Neuronal stem cell (in vitro differentiated cells): ENCODE results near the gene ARHGAP26.

ENCODE experiments used
- DNase-seq: peaks from one replicate; pipeline ENCODE4 v3.0.0-alpha.2; 2013; ENCODE audit warnings: low spot score
- H2AFZ ChIP-seq: one replicate; pipeline ENCODE4 v1.6.1; 2013; ENCODE audit warnings: mild to moderate bottlenecking, low read length, inconsistent platforms
- H2AK5ac ChIP-seq: 2 replicates; pipeline ENCODE4 v1.6.1; 2013; ENCODE audit warnings: low read depth, mild to moderate bottlenecking, inconsistent platforms, low read length, moderate library complexity, mixed read lengths
- H2BK120ac ChIP-seq: 2 replicates; pipeline ENCODE4 v1.6.1; 2013; ENCODE audit warnings: low read depth, mild to moderate bottlenecking, inconsistent platforms, low read length, moderate library complexity, mixed read lengths
- H2BK12ac ChIP-seq: one replicate; pipeline ENCODE4 v1.6.1; 2013; ENCODE audit warnings: low read length, inconsistent platforms
- H2BK15ac ChIP-seq: 2 replicates; pipeline ENCODE4 v1.6.1; 2013; ENCODE audit warnings: mild to moderate bottlenecking, low read length, inconsistent platforms, mixed read lengths
- H2BK5ac ChIP-seq: one replicate; pipeline ENCODE4 v1.6.1; 2013; ENCODE audit warnings: inconsistent platforms, mild to moderate bottlenecking, low read length, moderate library complexity
- H3K14ac ChIP-seq: one replicate; pipeline ENCODE4 v1.6.1; 2013; ENCODE audit warnings: low read length, inconsistent platforms
- H3K18ac ChIP-seq: 2 replicates; pipeline ENCODE4 v1.6.1; 2013; ENCODE audit warnings: low read length, inconsistent platforms
- H3K23ac ChIP-seq: 2 replicates; pipeline ENCODE4 v1.6.1; 2013; ENCODE audit warnings: low read depth, mild to moderate bottlenecking, mixed read lengths, low read length, inconsistent platforms; ENCODE audit not compliant: poor library complexity
- H3K27ac ChIP-seq: replicated peaks from 3 replicates; pipeline ENCODE4 v1.5.1; 2013; ENCODE audit warnings: low read length, inconsistent platforms
- H3K27me3 ChIP-seq, 3 experiments: 2 replicates each; pipeline ENCODE4 v1.6.1; 2013; ENCODE audit warnings: low read length in 3 of 3, mild to moderate bottlenecking in 2 of 3, inconsistent platforms in 1 of 3, low read depth in 1 of 3, mixed read lengths in 1 of 3, moderate library complexity in 1 of 3; ENCODE audit not compliant: control insufficient read depth in 3 of 3, insufficient read depth in 3 of 3
- H3K36me3 ChIP-seq, 2 donors: replicated peaks in 1 of 2; 2 replicates each; pipeline ENCODE4 v1.6.1; 2013; ENCODE audit warnings: low read length in 2 of 2; ENCODE audit not compliant: control insufficient read depth in 2 of 2, insufficient read depth in 2 of 2
- H3K4ac ChIP-seq: 2 replicates; pipeline ENCODE4 v1.6.1; 2013; ENCODE audit warnings: inconsistent platforms, mild to moderate bottlenecking, low read length, moderate library complexity
- H3K4me1 ChIP-seq, 2 donors: 1 replicate in 1 of 2; 2 replicates in 1 of 2; pipeline ENCODE4 v1.6.1; 2013; ENCODE audit warnings: low read length in 2 of 2, low read depth in 1 of 2; ENCODE audit not compliant: control insufficient read depth in 2 of 2, insufficient read depth in 1 of 2
- H3K4me2 ChIP-seq: one replicate; pipeline ENCODE4 v1.6.1; 2013; ENCODE audit warnings: mild to moderate bottlenecking, low read length, inconsistent platforms; ENCODE audit not compliant: insufficient read depth, poor library complexity, severe bottlenecking
- H3K4me3 ChIP-seq, 2 donors: 2 replicates each; pipeline ENCODE4 v1.5.1; 2013; ENCODE audit warnings: low read length in 2 of 2, mild to moderate bottlenecking in 2 of 2, inconsistent platforms in 1 of 2, moderate library complexity in 1 of 2
- H3K79me1 ChIP-seq: one replicate; pipeline ENCODE4 v1.6.1; 2013; ENCODE audit warnings: low read depth, mild to moderate bottlenecking, inconsistent platforms, low read length, moderate library complexity
- H3K9ac ChIP-seq: one replicate; pipeline ENCODE4 v1.6.1; 2013; ENCODE audit warnings: mild to moderate bottlenecking, low read depth, low read length, inconsistent platforms; ENCODE audit not compliant: poor library complexity
- H3K9me3 ChIP-seq, 2 donors: replicated peaks in 1 of 2; 2 replicates each; pipeline versions ENCODE3 to v1.6.1; 2013; ENCODE audit warnings: low read length in 2 of 2, mild to moderate bottlenecking in 2 of 2, inconsistent platforms in 1 of 2, low read depth in 1 of 2, mixed read lengths in 1 of 2, moderate library complexity in 1 of 2; ENCODE audit not compliant: control insufficient read depth in 2 of 2, insufficient read depth in 1 of 2
- H4K8ac ChIP-seq: one replicate; pipeline ENCODE4 v1.6.1; 2013; ENCODE audit warnings: low read depth, mild to moderate bottlenecking, inconsistent platforms, low read length, moderate library complexity
- H4K91ac ChIP-seq: one replicate; pipeline ENCODE4 v1.6.1; 2013; ENCODE audit warnings: low read length, low read depth, mild to moderate bottlenecking, inconsistent platforms; ENCODE audit not compliant: poor library complexity
- WGBS, 2 donors: extraction: QIAGEN DNeasy Blood & Tissue Kit; methylation state at CpG; one replicate each; pipeline ENCODE4 v1.1.7; 2013; ENCODE audit warnings: missing lambda C conversion rate in 2 of 2, mixed read lengths in 1 of 2; ENCODE audit not compliant: insufficient read length in 2 of 2, insufficient replicate concordance in 1 of 2; ENCODE audit errors: extremely low coverage in 2 of 2; 5-methylcytosine and 5-hydroxymethylcytosine counted together

Gene ARHGAP26

GRCh38 chr5:143110591-143110990 lies 340.4 kb downstream of the ARHGAP26 start:
- Histone ChIP-seq H2BK12ac (no peak overlapping the region), H3K9me3 (no peaks in the 10 kb centered on the region), H3K36me3 (no peaks in the 10 kb centered on the region), H3K9ac (no peak overlapping the region), H3K4me2 (no peak overlapping the region), H3K4me1 (peaks cover 0 to 4% of the 10 kb centered on the region in 2 donors), H2AFZ (no peak overlapping the region), H3K23ac (no peak overlapping the region), H2BK15ac (no peak overlapping the region), H4K8ac (no peak overlapping the region), H2BK120ac (no peak overlapping the region), H3K18ac (no peak overlapping the region), H4K91ac (no peak overlapping the region), H3K27me3 (no peaks in the 10 kb centered on the region), H3K27ac (no peak overlapping the region), H3K4ac (no peak overlapping the region), H3K4me3 (no peak overlapping the region), H2BK5ac (no peak overlapping the region), H3K14ac (no peak overlapping the region), H3K79me1 (no peaks in the 10 kb centered on the region), H2AK5ac (no peak overlapping the region)
- DNase-seq: no peak
- no CpG with 5 or more reads among the region's 1 CpG for WGBS, 2 donors

- H2BK15ac ChIP-seq: no peak overlapping the region
- H3K4me1 ChIP-seq: peaks cover 0 to 4% of the 10 kb centered on the region in 2 donors
- H4K8ac ChIP-seq: no peak overlapping the region
- no peaks in the 10 kb centered on the region for H3K36me3 ChIP-seq
- no peak overlapping the region for H2BK5ac ChIP-seq
- no peak overlapping the region for H2BK120ac ChIP-seq
- H2BK12ac ChIP-seq: no peak overlapping the region
- H3K9me3 ChIP-seq: no peaks in the 10 kb centered on the region
- H2AFZ ChIP-seq: no peak overlapping the region
- no peak for DNase-seq
- H3K14ac ChIP-seq: no peak overlapping the region
- peak overlapping the region in 1 of 2 donors; percentile 35 for H3K4me3 ChIP-seq
- H3K9ac ChIP-seq: peak overlapping the region; percentile 17
- no CpG with 5 or more reads among the region's 5 CpGs for WGBS, 2 donors
- H3K79me1 ChIP-seq: no peaks in the 10 kb centered on the region
- H4K91ac ChIP-seq: no peak overlapping the region
- H3K18ac ChIP-seq: no peak overlapping the region
- no peak overlapping the region for H3K4me2 ChIP-seq
- no peak overlapping the region for H3K4ac ChIP-seq
- H3K27me3 ChIP-seq: no peaks in the 10 kb centered on the region
- no peak overlapping the region for H3K23ac ChIP-seq
- no peak overlapping the region for H3K27ac ChIP-seq
- no peak overlapping the region for H2AK5ac ChIP-seq
Observed at GRCh38 chr5:143111799-143112198, 341.6 kb downstream of the ARHGAP26 start.

- WGBS, 2 donors: no CpG with 5 or more reads among the region's 3 CpGs
- Histone ChIP-seq H3K4ac (no peak overlapping the region), H4K8ac (no peak overlapping the region), H2BK12ac (no peak overlapping the region), H2AFZ (no peak overlapping the region), H3K18ac (no peak overlapping the region), H3K36me3 (no peaks in the 10 kb centered on the region), H3K4me3 (no peak overlapping the region), H2BK120ac (no peak overlapping the region), H2AK5ac (no peak overlapping the region), H3K9me3 (no peaks in the 10 kb centered on the region), H3K27me3 (no peaks in the 10 kb centered on the region), H3K9ac (no peak overlapping the region), H2BK5ac (no peak overlapping the region), H3K23ac (no peak overlapping the region), H4K91ac (no peak overlapping the region), H3K4me1 (peaks cover 0 to 4% of the 10 kb centered on the region in 2 donors), H3K79me1 (no peaks in the 10 kb centered on the region), H3K27ac (no peak overlapping the region), H3K4me2 (no peak overlapping the region), H3K14ac (no peak overlapping the region), H2BK15ac (no peak overlapping the region)
- DNase-seq: no peak
Observed at GRCh38 chr5:143113461-143113860, 343.3 kb downstream of the ARHGAP26 start.

GRCh38 chr5:143114481-143114880 lies 344.3 kb downstream of the ARHGAP26 start:
- Histone ChIP-seq H4K91ac (no peak overlapping the region), H3K27me3 (no peaks in the 10 kb centered on the region), H3K9me3 (no peaks in the 10 kb centered on the region), H2BK15ac (no peak overlapping the region), H3K4me3 (no peak overlapping the region), H2BK12ac (no peak overlapping the region), H2BK5ac (no peak overlapping the region), H3K4ac (no peak overlapping the region), H3K27ac (no peak overlapping the region), H3K18ac (no peak overlapping the region), H3K79me1 (no peaks in the 10 kb centered on the region), H3K4me2 (no peak overlapping the region), H2AFZ (no peak overlapping the region), H3K4me1 (no peaks in the 10 kb centered on the region), H3K9ac (no peak overlapping the region), H3K14ac (no peak overlapping the region), H2BK120ac (no peak overlapping the region), H4K8ac (no peak overlapping the region), H3K36me3 (no peaks in the 10 kb centered on the region), H3K23ac (no peak overlapping the region), H2AK5ac (no peak overlapping the region)
- no peak for DNase-seq
- no CpG with 5 or more reads among the region's 2 CpGs for WGBS, 2 donors
